HCT116 (cell line): ENCODE results near the gene TAT.

ENCODE experiments used
- CBX3 ChIP-seq: IDR thresholded peaks from 2 replicates; pipeline ENCODE4 v1.6.1; 2012; ENCODE audit warnings: low read depth
- CEBPB ChIP-seq: IDR thresholded peaks from 2 replicates; pipeline ENCODE4 v1.6.1; 2012; ENCODE audit warnings: low read depth
- CTCF ChIP-seq, 3 experiments: fragments of 200-600 bp in 1 of 3; sonication (generic) in 1 of 3; IDR thresholded peaks in 2 of 3; conservative IDR thresholded peaks in 1 of 3; 2 replicates each; pipeline ENCODE4 v1.5.1; 2012 to 2017; ENCODE audit warnings: low read depth in 2 of 3, low read length in 2 of 3, antibody characterized with exemption in 1 of 3, borderline replicate concordance in 1 of 3, control low read depth in 1 of 3, mild to moderate bottlenecking in 1 of 3, mixed read lengths in 1 of 3, mixed run types in 1 of 3, moderate library complexity in 1 of 3; ENCODE audit not compliant: insufficient read depth in 1 of 3
- EGR1 ChIP-seq: IDR thresholded peaks from 2 replicates; pipeline ENCODE4 v1.6.1; 2012; ENCODE audit warnings: low read depth
- EZH2 ChIP-seq: fragments of 200-600 bp; sonication (generic); IDR thresholded peaks from 2 replicates; pipeline ENCODE4 v1.6.1; 2017; ENCODE audit warnings: antibody characterized with exemption, mixed run types
- EZH2phosphoT487 ChIP-seq: fragments of 200-600 bp; IDR thresholded peaks from 2 replicates; pipeline ENCODE4 v1.6.1; 2018; ENCODE audit warnings: antibody characterized with exemption, borderline replicate concordance
- POLR2A ChIP-seq: IDR thresholded peaks from 2 replicates; pipeline ENCODE4 v1.7.0; 2011; ENCODE audit warnings: borderline replicate concordance; ENCODE audit not compliant: insufficient read depth, insufficient read length; ENCODE audit errors: extremely low read depth
- POLR2AphosphoS5 ChIP-seq: IDR thresholded peaks from 2 replicates; pipeline ENCODE4 v1.6.1; 2011; ENCODE audit warnings: mild to moderate bottlenecking, low read depth, low read length, moderate library complexity
- RAD21 ChIP-seq: IDR thresholded peaks from 2 replicates; pipeline ENCODE4 v1.6.1; 2012; ENCODE audit warnings: low read depth, mild to moderate bottlenecking
- REST ChIP-seq: IDR thresholded peaks from 2 replicates; pipeline ENCODE4 v1.6.1; 2012; ENCODE audit warnings: low read depth
- SRF ChIP-seq: IDR thresholded peaks from 2 replicates; pipeline ENCODE4 v1.6.1; 2012; ENCODE audit warnings: low read depth
- TCF7L2 ChIP-seq: IDR thresholded peaks from 2 replicates; pipeline ENCODE4 v1.7.0; 2011; ENCODE audit warnings: borderline replicate concordance, inconsistent platforms; ENCODE audit not compliant: insufficient read depth, insufficient read length; ENCODE audit errors: extremely low read depth
- YY1 ChIP-seq: IDR thresholded peaks from 2 replicates; pipeline ENCODE4 v1.6.1; 2011; ENCODE audit warnings: low read length, low read depth, moderate library complexity, mild to moderate bottlenecking; ENCODE audit not compliant: insufficient replicate concordance; ENCODE audit errors: extremely low read depth
- ZBTB33 ChIP-seq: IDR thresholded peaks from 2 replicates; pipeline ENCODE4 v1.6.1; 2011; ENCODE audit warnings: mild to moderate bottlenecking, low read length, moderate library complexity; ENCODE audit not compliant: insufficient replicate concordance; ENCODE audit errors: extremely low read depth

GRCh38 chr16:71623597-71623996 lies 46.7 kb upstream of the TAT start:
- TF ChIP-seq SRF: no peak
- no peak for TF ChIP-seq POLR2AphosphoS5
- no peak for TF ChIP-seq REST
- TF ChIP-seq CTCF (IDR thresholded peaks at IDR 0.05 in 2 of 3, conservative IDR thresholded peaks at IDR 0.05 in 1 of 3; ENCODE audit: borderline replicate concordance in 1 of 3, insufficient read depth in 1 of 3, low read depth in 2 of 3, low read length in 2 of 3): no peak
- no peak for TF ChIP-seq POLR2A
- no peak for TF ChIP-seq EZH2
- TF ChIP-seq CBX3: no peak
- no peak for TF ChIP-seq EGR1
- no peak for TF ChIP-seq RAD21
- TF ChIP-seq CEBPB: no peak
- no peak for TF ChIP-seq TCF7L2
- no peak for TF ChIP-seq ZBTB33
- no peak for TF ChIP-seq EZH2phosphoT487
- TF ChIP-seq YY1: no peak
